ENCODE results near the gene RAB11FIP3.
"Not testable (repeated sequence)": the region's sequence is repeated elsewhere in the genome, so short reads cannot be mapped to it uniquely, and the experiment has no call there.

Gene RAB11FIP3, protein sequence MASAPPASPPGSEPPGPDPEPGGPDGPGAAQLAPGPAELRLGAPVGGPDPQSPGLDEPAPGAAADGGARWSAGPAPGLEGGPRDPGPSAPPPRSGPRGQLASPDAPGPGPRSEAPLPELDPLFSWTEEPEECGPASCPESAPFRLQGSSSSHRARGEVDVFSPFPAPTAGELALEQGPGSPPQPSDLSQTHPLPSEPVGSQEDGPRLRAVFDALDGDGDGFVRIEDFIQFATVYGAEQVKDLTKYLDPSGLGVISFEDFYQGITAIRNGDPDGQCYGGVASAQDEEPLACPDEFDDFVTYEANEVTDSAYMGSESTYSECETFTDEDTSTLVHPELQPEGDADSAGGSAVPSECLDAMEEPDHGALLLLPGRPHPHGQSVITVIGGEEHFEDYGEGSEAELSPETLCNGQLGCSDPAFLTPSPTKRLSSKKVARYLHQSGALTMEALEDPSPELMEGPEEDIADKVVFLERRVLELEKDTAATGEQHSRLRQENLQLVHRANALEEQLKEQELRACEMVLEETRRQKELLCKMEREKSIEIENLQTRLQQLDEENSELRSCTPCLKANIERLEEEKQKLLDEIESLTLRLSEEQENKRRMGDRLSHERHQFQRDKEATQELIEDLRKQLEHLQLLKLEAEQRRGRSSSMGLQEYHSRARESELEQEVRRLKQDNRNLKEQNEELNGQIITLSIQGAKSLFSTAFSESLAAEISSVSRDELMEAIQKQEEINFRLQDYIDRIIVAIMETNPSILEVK
- total RNA-seq, result 34.9 to 40.8 reads per million in 2 donors

DNA sequence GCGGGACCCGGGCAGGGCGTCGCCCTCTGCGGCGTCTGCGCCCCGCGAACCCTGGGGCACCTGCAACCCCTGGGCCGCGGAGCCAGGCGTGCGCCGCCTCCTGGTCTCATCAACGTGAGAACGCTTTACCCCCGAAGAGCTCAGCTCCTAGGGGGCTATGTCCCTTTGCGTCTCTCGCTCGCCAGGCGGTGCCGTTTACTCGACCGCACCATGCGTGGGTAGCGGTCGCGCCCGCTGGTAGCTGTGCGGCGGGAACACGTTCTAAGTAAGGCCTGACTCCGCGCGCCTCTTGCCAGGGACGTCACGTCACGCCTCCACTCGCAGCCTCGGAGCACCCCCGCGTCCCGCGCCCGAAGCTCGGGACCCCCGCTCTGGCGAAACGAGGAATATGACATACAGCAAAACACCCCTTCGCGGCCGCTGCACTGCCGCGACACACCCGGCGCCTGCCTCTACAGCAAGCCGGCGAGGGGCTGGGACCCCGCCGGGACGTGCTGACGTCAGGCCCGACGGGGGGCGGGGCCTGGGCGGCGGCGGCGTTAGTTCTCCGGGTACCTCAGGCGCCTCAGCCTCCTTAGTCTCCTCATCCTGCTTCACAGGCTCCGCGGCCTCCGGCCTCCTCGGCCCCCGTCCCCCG, at the start of gene RAB11FIP3:
TSS of gene RAB11FIP3 (plus strand) at position 568 of the 637 bp plus-strand sequence. CDS start 358 bp downstream, outside the sequence.
- DNase-seq, result peak; percentile 69 to 90 (median 74)

DNA sequence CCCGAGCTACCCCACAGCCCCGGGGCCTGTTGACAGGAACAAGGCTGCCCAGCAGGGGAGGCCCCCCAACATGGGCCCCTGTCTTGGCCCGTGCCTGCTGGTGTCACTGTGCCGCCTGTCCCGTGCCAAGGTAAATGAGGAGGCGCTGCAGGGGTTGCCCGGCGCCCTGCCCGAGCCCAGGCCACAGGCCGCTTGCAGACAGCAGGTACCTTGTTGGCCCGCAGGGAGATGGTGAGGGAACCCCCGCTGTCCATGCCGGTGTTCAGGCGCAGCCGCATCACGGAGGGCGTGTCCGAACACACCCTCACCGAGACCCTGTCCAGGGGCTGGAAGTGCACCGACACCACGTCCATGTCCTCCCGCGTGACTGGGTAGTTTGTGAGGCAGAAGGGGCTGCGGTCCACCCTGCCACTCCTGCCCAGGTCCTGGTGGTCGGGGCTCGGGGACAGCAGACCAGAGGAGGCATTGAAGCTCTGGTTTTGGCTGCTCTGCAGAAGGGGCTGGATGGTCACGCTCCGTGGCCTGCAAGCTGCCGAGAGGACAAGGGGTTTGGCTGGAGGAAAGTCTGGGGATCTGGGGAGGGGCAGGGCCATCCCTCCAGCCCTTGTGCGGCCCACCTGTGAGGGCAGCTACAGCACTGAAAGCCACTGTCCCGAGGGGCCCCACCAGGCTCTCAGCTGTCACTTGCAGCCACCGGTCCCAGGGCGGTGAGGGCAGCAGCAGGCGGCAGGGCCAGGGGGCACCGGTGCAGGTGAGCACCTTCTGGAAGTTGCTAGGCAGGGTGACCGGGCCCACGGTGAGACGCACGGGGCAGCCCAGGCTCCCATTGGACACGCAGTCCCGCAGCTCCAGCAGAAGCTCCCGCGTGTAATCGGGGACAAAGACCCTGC, 49.3 kb upstream of the RAB11FIP3 start:
- DNase-seq, result no peak

DNA sequence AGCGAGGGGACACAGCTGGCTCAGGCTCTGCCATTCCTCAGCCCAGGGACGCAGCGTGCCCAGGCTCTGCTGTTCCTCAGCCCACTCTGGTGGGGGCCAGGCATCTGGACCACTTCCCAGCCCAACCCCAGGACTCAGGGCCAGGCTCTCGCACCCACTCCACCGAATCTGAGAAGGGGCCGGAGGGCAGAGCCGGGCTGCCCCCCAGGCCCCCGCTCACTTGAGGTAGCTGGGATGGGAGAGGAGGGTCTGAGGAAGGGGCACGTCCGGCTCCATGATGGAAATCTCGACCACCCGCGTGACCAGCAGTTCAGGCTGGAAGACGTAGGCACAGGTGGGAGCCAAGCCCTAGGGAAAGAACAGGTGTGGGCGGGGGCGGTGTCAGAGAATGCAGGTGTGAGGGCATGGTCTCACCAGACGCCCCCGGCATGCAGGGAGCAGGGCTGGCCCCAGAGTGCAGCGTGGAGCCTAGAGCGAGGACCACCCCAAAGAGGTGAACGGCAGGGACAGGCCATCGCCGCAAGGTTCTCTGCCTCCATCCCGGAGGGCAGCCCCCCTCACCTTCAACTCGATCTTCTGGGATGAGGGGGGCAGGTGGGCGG, 48.5 kb upstream of the RAB11FIP3 start:
- no peak for DNase-seq

- DNase-seq, result no peak
These were observed 48.0 kb upstream of the RAB11FIP3 start for GRCh38 chr16:377419-377951.

DNA sequence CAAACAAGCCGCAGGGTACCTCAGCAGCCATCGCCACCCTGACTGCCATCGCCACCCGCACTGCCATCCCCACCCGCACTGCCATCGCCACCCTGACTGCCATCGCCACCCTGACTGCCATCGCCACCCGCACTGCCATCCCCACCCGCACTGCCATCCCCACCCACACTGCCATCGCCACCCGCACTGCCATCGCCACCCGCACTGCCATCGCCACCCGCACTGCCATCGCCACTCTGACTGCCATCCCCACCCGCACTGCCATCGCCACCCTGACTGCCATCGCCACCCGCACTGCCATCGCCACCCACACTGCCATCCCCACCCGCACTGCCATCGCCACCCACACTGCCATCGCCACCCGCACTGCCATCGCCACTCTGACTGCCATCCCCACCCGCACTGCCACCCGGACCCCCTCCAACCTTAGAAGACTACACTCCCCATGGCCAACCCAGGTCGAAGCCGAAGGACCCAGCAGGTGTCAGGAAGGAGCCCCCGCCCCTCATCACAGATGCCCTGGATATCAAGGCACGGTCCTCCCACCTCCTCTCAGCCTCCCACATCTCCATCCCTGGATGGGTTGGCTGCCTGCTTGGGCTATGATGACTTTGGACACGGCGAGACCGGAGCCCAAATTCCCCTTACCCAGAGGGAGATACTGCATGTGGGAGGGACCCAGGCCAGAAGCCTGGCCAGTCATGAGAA, 47.2 kb upstream of the RAB11FIP3 start:
- not testable (repeated sequence) for DNase-seq

DNA sequence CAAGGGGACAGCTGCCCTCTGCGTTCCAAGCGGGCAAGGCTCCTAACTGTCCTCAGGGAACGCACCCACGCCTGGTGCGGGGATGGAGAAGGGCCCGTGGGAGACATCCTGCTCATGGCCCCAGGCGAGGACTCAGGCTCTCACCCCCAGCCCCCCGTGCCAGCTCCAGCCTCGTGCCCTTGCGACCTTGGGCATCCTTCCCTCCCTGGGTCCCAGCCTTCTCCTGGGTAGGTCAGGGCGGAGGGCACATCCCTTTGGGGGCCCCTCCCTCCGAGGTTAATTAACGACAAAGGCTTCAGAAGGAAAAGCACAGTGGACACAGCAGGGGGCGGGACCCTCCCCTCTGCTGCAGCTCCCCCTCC, 46.6 kb upstream of the RAB11FIP3 start:
- DNase-seq, result no peak

GRCh38 chr16:379183-379960, 46.1 kb upstream of the RAB11FIP3 start:
- no peak for DNase-seq

DNA sequence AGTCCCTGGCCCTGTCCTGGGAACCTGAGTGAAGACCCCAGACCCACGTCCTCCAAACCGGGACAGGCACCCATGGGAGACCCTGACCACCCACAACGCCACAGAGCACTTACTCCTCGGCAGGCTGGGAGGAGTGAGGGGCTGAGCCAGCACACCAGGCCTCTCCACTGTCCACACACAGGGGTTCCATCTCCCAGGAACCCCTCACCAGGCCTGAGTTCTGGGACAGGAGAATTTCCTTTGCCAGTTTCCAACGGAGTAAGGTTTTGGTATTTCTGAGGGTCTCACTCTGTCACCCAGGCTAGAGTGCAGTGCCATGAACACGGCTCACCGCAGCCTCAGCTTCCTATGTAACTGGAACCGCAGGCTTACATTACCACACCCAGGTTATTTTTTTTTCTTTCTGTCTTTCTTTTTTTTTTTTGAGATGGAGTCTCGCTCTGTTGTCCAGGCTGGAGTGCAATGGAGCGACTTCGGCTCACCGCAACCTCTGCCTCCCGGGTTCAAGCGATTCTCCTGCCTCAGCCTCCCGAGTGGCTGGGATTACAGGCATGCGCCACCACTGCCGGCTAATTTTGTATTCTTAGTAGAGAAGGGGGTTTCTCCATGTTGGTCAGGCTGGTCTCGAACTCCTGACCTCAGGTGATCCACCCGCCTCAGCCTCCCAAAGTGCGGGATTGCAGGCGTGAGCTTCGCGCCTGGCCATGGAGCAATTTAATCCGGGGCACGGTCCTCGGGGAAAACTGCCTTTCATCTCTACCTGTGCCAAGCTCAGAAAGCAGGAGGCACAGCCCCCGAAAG, 45.3 kb upstream of the RAB11FIP3 start:
- DNase-seq, result no peak

- DNase-seq, result no peak
These were observed 44.8 kb upstream of the RAB11FIP3 start for GRCh38 chr16:380762-381011.

GRCh38 chr16:381012-381788, 44.2 kb upstream of the RAB11FIP3 start:
- DNase-seq, result peak in 2 of 5 experiments; percentile 31 to 49

GRCh38 chr16:381789-382717, 43.4 kb upstream of the RAB11FIP3 start, which contains the start of gene PGAP6:
Gene PGAP6, minus strand, starts transcription at chr16:381978. Its CDS starts 157 bp downstream, at chr16:381821.
- DNase-seq, result peak; percentile 38 to 71 (median 62)

DNA sequence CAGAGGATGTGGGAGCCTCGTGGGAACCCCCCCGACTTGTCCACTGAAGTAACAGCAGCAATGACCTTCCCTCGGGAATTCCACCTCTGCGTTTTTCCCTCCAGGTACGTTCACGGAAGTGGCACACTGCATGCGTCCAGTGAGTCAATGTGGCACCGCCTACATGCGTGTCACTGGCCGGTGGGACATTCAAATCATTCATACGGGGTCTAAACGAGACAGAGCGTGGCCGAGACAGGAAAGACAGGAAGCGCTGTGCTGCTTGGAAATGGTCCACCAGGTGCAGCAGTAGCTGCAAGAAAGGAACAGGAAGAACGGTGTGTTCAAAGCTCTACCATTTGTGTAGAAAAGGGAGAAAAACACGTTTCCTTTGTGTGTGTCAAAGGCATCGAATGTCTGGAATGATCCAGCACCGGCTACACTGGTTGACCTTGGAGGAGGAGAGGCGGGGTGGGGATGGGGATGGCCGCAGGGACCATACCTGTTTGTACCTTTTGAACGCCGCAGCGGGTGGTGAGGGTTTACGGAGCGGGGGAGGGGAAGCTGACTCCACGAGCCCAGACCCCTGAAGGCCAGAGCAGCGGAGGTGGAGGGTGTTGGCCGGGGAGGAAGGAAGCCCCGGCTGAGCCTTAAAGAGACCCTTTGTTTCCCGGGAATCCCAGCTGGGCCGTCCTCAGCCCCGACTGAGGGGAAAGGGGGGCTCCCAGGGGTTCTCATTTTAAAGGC, 42.0 kb upstream of the RAB11FIP3 start:
- peak in 2 of 5 experiments; percentile 37 to 48 for DNase-seq

- no peak for DNase-seq
These were observed 38.8 kb upstream of the RAB11FIP3 start for GRCh38 chr16:386641-387156.

DNA sequence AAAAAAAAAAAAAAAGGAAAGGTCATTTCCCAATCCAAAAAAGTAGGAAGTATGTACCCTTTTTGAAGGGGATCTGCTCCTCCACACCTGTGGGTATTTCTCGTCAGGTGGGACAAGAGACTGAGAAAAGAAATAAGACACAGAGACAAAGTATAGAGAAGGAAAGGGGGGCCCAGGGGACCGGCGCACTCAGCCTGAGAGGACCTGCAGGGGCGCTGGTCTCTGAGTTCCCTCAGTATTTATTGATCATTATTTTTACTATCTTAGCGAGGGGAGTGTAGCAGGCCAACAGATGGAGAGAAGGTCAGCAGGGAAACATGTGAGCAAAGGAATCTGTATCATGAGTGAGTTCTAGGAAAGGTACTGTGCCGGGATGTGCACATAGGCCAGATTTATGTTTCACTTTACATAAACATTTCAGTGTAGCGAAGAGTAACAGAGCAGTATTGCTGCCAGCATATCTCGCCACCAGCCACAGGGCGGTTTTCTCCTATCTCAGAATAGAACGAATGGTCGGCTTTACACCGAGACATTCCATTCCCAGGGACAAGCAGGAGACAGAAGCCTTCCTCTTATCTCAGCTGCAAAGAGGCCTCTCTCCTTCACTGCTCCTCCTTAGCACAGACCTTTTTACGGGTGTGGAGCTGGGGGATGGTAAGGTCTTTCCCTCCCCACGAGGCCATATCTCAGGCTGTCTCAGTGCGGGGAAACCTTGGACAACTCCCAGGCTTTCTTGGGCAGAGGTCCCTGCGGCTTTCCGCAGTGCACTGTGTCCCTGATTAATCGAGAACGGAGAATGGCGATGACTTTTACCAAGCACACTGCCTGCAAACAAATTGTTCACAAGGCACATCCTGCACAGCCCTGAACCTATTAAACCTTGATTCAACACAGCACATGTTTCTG, 37.4 kb upstream of the RAB11FIP3 start:
- DNase-seq, result not testable (repeated sequence)

DNA sequence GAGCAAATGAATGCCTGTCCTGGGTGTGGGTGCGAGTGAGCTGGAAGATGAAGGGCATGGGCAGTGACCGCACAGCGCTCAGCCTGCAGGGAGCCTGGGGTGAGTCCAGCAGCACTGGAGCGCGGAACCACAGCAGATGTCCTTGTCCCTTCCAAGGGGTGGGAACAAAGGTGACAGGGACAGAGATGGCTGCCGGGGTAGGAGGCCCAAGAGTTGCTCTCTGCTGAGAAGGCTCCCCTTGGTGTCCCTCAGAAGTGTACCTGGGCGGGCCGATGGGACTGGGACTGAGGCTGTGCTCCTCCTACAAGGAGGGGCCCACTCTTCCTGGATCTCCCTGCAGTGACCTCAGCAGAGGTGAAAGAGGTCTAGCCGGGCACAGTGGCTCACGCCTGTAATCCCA, 36.1 kb upstream of the RAB11FIP3 start:
- DNase-seq, result no peak
